Mesendoderm (in vitro differentiated cells): ENCODE measurements around the gene MGP.

Experiments used
- DNase-seq: peaks from one replicate; pipeline ENCODE4 v3.0.0; 2013
- H2AK5ac ChIP-seq: 2 replicates; pipeline ENCODE4 v1.6.1; 2013; ENCODE audit warnings: low read length, inconsistent platforms
- H2BK120ac ChIP-seq: 2 replicates; pipeline ENCODE4 v1.6.1; 2013; ENCODE audit warnings: low read depth, mild to moderate bottlenecking, low read length, moderate library complexity, mixed read lengths
- H2BK15ac ChIP-seq: replicated peaks from 2 replicates; pipeline ENCODE4 v1.6.1; 2013; ENCODE audit warnings: low read depth, mild to moderate bottlenecking, moderate library complexity
- H2BK5ac ChIP-seq: 2 replicates; pipeline ENCODE4 v1.6.1; 2013; ENCODE audit warnings: low read length, inconsistent platforms
- H3K18ac ChIP-seq: 2 replicates; pipeline ENCODE4 v1.6.1; 2013; ENCODE audit warnings: mild to moderate bottlenecking, low read length, mixed read lengths
- H3K23ac ChIP-seq: one replicate; pipeline ENCODE4 v1.6.1; 2013; ENCODE audit warnings: low read length
- H3K27ac ChIP-seq: 2 replicates; pipeline ENCODE4 v1.5.1; 2013; ENCODE audit warnings: low read depth, mild to moderate bottlenecking, inconsistent platforms, low read length, moderate library complexity
- H3K27me3 ChIP-seq: 2 replicates; pipeline ENCODE4 v1.6.1; 2013; ENCODE audit warnings: low read length, control low read depth, mild to moderate bottlenecking, inconsistent platforms; ENCODE audit not compliant: insufficient read depth, poor library complexity
- H3K36me3 ChIP-seq: 2 replicates; pipeline ENCODE4 v1.6.1; 2013; ENCODE audit warnings: low read length, inconsistent platforms; ENCODE audit not compliant: control insufficient read depth, insufficient read depth
- H3K4ac ChIP-seq: one replicate; pipeline ENCODE4 v1.6.1; 2013; ENCODE audit warnings: low read depth, mild to moderate bottlenecking, low read length, moderate library complexity
- H3K4me1 ChIP-seq: 2 replicates; pipeline ENCODE4 v1.6.1; 2013; ENCODE audit warnings: low read depth, low read length, inconsistent platforms; ENCODE audit not compliant: control insufficient read depth
- H3K4me2 ChIP-seq: 2 replicates; pipeline ENCODE4 v1.6.1; 2013; ENCODE audit warnings: low read length
- H3K4me3 ChIP-seq: 2 replicates; pipeline ENCODE4 v1.5.1; 2013; ENCODE audit warnings: mild to moderate bottlenecking, low read length
- H3K56ac ChIP-seq: one replicate; pipeline ENCODE4 v1.6.1; 2013; ENCODE audit warnings: low read length
- H3K79me1 ChIP-seq: 2 replicates; pipeline ENCODE4 v1.6.1; 2013; ENCODE audit warnings: low read length, inconsistent platforms
- H3K79me2 ChIP-seq: 2 replicates; pipeline ENCODE4 v1.6.1; 2013; ENCODE audit warnings: mild to moderate bottlenecking, low read length; ENCODE audit not compliant: control insufficient read depth, insufficient read depth
- H3K9ac ChIP-seq: 2 replicates; pipeline ENCODE4 v1.6.1; 2013; ENCODE audit warnings: low read length, inconsistent platforms
- H4K5ac ChIP-seq: one replicate; pipeline ENCODE4 v1.6.1; 2013; ENCODE audit warnings: low read length
- H4K8ac ChIP-seq: one replicate; pipeline ENCODE4 v1.6.1; 2013; ENCODE audit warnings: low read depth, mild to moderate bottlenecking, control low read depth, low read length, moderate library complexity
- WGBS: extraction: QIAGEN DNeasy Blood & Tissue Kit; methylation state at CpG from one replicate; pipeline ENCODE4 v1.1.7; 2013; ENCODE audit warnings: low lambda C conversion rate, missing lambda C conversion rate; ENCODE audit not compliant: insufficient coverage; ENCODE audit errors: extremely low coverage; 5-methylcytosine and 5-hydroxymethylcytosine counted together

Gene MGP

GRCh38 chr12:14868916-14869506, 16.6 kb downstream of the MGP start:
- Histone ChIP-seq H2AK5ac (no peak overlapping the region), H3K27ac (no peak overlapping the region), H2BK5ac (no peak overlapping the region), H2BK120ac (no peak overlapping the region), H2BK15ac (no peak overlapping the region), H3K36me3 (no peaks in the 10 kb centered on the region), H3K4me2 (no peak overlapping the region), H3K9ac (no peak overlapping the region), H3K79me1 (no peaks in the 10 kb centered on the region), H3K4ac (no peak overlapping the region), H3K4me3 (no peak overlapping the region), H3K4me1 (no peaks in the 10 kb centered on the region), H4K5ac (no peak overlapping the region), H3K79me2 (no peaks in the 10 kb centered on the region), H3K56ac (no peak overlapping the region), H3K27me3 (no peaks in the 10 kb centered on the region), H4K8ac (no peak overlapping the region), H3K23ac (no peak overlapping the region), H3K18ac (no peak overlapping the region)
- DNase-seq, result no peak
- no CpG with 5 or more reads among the region's 3 CpGs for WGBS

GRCh38 chr12:14860490-14860889, 25.2 kb downstream of the MGP start:
- H4K5ac ChIP-seq, result no peak overlapping the region
- H3K23ac ChIP-seq, result no peak overlapping the region
- H3K56ac ChIP-seq, result no peak overlapping the region
- H3K4me1 ChIP-seq, result no peaks in the 10 kb centered on the region
- no peak overlapping the region for H3K9ac ChIP-seq
- DNase-seq, result no peak
- no peak overlapping the region for H3K4me3 ChIP-seq
- H3K79me1 ChIP-seq, result no peaks in the 10 kb centered on the region
- no peak overlapping the region for H4K8ac ChIP-seq
- H3K4me2 ChIP-seq, result no peak overlapping the region
- H3K36me3 ChIP-seq, result no peaks in the 10 kb centered on the region
- no peaks in the 10 kb centered on the region for H3K79me2 ChIP-seq
- H3K4ac ChIP-seq, result no peak overlapping the region
- H2AK5ac ChIP-seq, result no peak overlapping the region
- H3K18ac ChIP-seq, result no peak overlapping the region
- no peak overlapping the region for H2BK15ac ChIP-seq
- no peaks in the 10 kb centered on the region for H3K27me3 ChIP-seq
- no peak overlapping the region for H2BK120ac ChIP-seq
- H2BK5ac ChIP-seq, result no peak overlapping the region
- H3K27ac ChIP-seq, result no peak overlapping the region

- no CpG with 5 or more reads among the region's 1 CpG for WGBS
- no peak overlapping the region for H4K8ac ChIP-seq
- no peak overlapping the region for H3K4me2 ChIP-seq
- no peak overlapping the region for H2BK5ac ChIP-seq
- no peak overlapping the region for H3K27ac ChIP-seq
- no peak overlapping the region for H2BK15ac ChIP-seq
- H3K79me2 ChIP-seq, result no peaks in the 10 kb centered on the region
- H3K56ac ChIP-seq, result no peak overlapping the region
- H3K4me3 ChIP-seq, result no peak overlapping the region
- H3K79me1 ChIP-seq, result no peaks in the 10 kb centered on the region
- DNase-seq, result no peak
- no peak overlapping the region for H2AK5ac ChIP-seq
- H3K23ac ChIP-seq, result no peak overlapping the region
- H3K27me3 ChIP-seq, result no peaks in the 10 kb centered on the region
- H3K4me1 ChIP-seq, result no peaks in the 10 kb centered on the region
- H4K5ac ChIP-seq, result no peak overlapping the region
- H3K9ac ChIP-seq, result no peak overlapping the region
- no peaks in the 10 kb centered on the region for H3K36me3 ChIP-seq
- H2BK120ac ChIP-seq, result no peak overlapping the region
- no peak overlapping the region for H3K18ac ChIP-seq
- H3K4ac ChIP-seq, result no peak overlapping the region
These were observed 27.1 kb downstream of the MGP start for GRCh38 chr12:14858513-14858912.

- no peak overlapping the region for H4K5ac ChIP-seq
- H3K4me1 ChIP-seq, result no peaks in the 10 kb centered on the region
- no peaks in the 10 kb centered on the region for H3K27me3 ChIP-seq
- H2BK5ac ChIP-seq, result no peak overlapping the region
- no CpG with 5 or more reads among the region's 6 CpGs for WGBS
- no peak overlapping the region for H3K27ac ChIP-seq
- no peak overlapping the region for H4K8ac ChIP-seq
- H3K4me2 ChIP-seq, result no peak overlapping the region
- H2BK120ac ChIP-seq, result no peak overlapping the region
- H3K18ac ChIP-seq, result no peak overlapping the region
- H3K23ac ChIP-seq, result no peak overlapping the region
- H2AK5ac ChIP-seq, result no peak overlapping the region
- no peak overlapping the region for H3K9ac ChIP-seq
- H3K4me3 ChIP-seq, result no peak overlapping the region
- no peak for DNase-seq
- no peak overlapping the region for H2BK15ac ChIP-seq
- no peak overlapping the region for H3K4ac ChIP-seq
- H3K56ac ChIP-seq, result no peak overlapping the region
- no peaks in the 10 kb centered on the region for H3K79me2 ChIP-seq
- H3K36me3 ChIP-seq, result no peaks in the 10 kb centered on the region
- no peaks in the 10 kb centered on the region for H3K79me1 ChIP-seq
These were observed 31.0 kb downstream of the MGP start for GRCh38 chr12:14854586-14855183.

GRCh38 chr12:14853961-14854360, 31.7 kb downstream of the MGP start:
- Histone ChIP-seq H3K23ac (no peak overlapping the region), H3K79me2 (no peaks in the 10 kb centered on the region), H2BK120ac (no peak overlapping the region), H4K5ac (no peak overlapping the region), H3K36me3 (no peaks in the 10 kb centered on the region), H3K4ac (no peak overlapping the region), H3K4me1 (no peaks in the 10 kb centered on the region), H3K4me2 (no peak overlapping the region), H2BK15ac (no peak overlapping the region), H3K79me1 (no peaks in the 10 kb centered on the region), H4K8ac (no peak overlapping the region), H2BK5ac (no peak overlapping the region), H3K27ac (no peak overlapping the region), H3K27me3 (no peaks in the 10 kb centered on the region), H3K9ac (no peak overlapping the region), H3K18ac (no peak overlapping the region), H2AK5ac (no peak overlapping the region), H3K56ac (no peak overlapping the region), H3K4me3 (no peak overlapping the region)
- WGBS, result no CpG with 5 or more reads among the region's 3 CpGs
- no peak for DNase-seq

- Histone ChIP-seq H4K8ac (no peak overlapping the region), H3K4ac (no peak overlapping the region), H2BK15ac (no peak overlapping the region), H3K36me3 (no peaks in the 10 kb centered on the region), H3K4me1 (no peaks in the 10 kb centered on the region), H3K27me3 (no peaks in the 10 kb centered on the region), H3K4me3 (no peak overlapping the region), H3K4me2 (no peak overlapping the region), H2BK120ac (no peak overlapping the region), H3K79me1 (no peaks in the 10 kb centered on the region), H4K5ac (no peak overlapping the region), H3K23ac (no peak overlapping the region), H3K18ac (no peak overlapping the region), H2BK5ac (no peak overlapping the region), H3K9ac (no peak overlapping the region), H3K56ac (no peak overlapping the region), H3K27ac (no peak overlapping the region), H3K79me2 (no peaks in the 10 kb centered on the region), H2AK5ac (no peak overlapping the region)
- no peak for DNase-seq
These were observed 32.8 kb downstream of the MGP start for GRCh38 chr12:14852880-14853279.
